HK-2 (cell line): Measurements from ENCODE around the gene LETM1.

Experiments
- DNase-seq: peaks from one replicate; pipeline ENCODE4 v3.0.0-alpha.2; 2018; ENCODE audit not compliant: unreplicated experiment

LETM1 gene

DNA sequence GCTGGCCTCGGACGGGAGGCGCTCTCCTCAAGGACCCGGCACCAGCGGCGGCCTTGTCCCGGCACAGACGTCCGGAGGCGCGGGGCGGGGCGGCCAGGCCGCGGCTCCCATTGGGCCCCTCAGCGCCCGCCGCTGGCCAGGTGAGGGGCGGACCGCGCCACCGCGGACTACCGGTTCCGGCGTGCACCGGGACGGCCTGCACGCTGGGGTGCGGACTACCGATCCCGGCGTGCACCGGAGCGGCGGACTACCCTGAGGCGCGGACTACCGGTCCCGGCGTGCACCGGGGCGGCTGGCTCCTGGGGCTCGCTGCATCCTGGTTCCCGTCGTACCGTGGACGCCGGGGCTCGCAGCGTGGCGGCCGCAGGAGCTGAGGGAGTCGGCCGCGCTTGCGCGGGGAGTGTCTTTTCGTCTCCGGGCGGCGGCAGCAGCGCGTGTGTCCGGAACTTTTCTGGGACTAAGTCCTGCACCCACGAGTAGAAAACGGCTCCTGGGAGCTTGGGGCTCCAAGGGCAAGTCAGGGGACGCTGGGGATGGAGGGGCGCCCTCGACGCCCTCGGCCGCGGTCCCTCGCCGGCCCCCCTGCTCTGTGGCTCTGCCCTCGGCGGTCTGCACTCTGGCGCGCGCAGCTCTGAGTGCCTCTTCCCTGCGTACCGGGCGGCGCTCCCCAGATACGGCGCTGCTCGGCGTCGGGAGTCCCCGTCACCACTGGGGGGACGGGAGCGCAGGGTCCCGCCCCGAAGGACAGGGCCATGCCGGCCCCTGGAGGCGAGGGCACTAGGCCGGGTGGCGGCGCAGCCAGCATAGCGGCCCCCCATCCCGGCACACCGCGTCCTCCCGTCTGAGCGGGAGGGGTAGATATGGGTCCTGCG is at the start of gene LETM1:
Gene LETM1, minus strand, starts transcription at position 86 of the 872 bp plus-strand sequence. CDS start 206 bp downstream, outside the sequence.
- DNase-seq = peak; percentile 97

DNA sequence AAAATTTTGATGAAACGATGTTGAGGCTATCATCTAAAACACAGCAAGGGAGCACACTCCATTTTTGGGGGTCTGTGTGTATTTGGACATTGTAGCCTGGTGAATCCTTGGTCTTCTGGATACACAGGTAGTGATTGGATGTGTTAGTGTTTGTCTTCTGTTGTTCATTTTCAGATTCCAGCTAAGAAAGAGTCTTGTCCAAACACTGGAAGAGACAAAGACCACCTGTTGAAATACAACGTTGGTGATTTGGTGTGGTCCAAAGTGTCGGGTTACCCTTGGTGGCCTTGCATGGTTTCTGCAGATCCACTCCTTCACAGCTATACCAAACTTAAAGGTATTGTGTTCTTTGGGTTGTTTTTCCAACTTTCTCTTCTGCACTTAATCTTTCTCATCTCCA is 48.1 kb upstream of the LETM1 start:
- no peak for DNase-seq

DNA sequence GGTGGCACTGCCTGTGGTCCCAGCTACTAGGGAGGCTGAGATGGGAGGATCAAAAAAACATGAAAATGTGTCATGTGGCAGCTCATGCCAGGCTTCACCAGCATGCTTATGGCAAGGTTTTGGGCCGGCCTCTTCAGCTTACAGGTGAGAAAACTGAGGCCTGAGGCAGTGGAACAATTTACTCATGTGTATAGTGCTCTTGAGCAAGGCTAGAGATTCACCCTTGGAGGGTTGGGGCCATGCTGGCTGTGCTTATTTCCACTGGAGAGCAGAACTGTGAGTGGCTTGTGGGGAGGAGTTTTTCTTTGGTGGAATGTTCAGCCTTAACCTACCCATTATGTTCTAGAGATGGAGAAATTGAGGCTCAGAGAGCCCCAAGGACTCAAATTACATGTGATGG is 47.1 kb upstream of the LETM1 start:
- DNase-seq = no peak

DNA sequence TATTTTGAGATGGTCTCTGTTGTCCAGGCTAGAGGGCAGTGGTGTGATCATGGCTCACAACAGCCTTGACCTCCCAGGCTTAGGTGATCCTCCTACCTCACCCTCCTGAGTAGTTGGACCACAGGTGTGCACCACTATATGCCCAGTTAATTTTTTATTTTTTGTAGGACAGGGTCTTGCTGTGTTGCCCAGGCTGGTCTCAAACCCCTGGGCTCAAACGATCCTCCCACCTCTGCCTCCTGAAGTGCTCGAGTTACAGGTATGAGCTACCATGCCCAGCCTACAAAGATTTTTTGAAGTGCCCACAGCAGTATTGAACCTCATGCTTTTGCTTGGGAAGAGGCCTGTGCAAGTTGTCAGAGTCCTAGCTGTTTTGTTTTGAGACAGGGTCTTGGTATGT is 46.3 kb upstream of the LETM1 start:
- DNase-seq = no peak

DNA sequence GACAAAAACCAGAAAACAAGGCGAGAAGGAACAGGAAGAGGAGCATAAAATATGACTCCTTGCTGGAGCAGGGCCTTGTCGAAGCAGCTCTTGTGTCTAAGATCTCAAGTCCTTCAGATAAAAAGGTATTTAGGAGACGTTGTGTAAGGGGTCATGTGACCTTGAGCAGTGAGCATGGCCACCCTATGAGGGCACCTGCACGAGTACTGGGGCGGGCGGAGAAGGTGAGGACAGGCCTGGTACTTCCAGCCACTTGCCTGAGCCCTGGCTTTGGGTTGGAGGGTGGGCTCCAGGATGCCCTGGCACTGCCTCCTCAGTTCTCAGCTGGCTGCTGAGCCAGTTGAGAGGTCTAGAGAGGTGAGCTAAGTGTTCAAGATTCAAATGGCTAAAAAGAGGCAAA is 45.2 kb upstream of the LETM1 start:
- no peak for DNase-seq

DNA sequence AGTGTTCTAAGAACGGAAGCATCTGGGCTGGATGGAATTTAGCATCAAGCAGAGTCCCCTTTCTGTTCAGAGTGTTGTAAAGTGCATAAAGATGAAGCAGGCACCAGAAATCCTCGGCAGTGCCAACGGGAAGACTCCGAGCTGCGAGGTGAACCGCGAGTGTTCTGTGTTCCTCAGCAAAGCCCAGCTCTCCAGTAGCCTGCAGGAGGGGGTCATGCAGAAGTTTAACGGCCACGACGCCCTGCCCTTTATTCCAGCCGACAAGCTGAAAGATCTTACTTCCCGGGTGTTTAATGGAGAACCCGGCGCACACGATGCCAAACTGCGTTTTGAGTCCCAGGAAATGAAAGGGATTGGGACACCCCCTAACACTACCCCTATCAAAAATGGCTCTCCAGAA is 44.7 kb upstream of the LETM1 start:
- DNase-seq = no peak

DNA sequence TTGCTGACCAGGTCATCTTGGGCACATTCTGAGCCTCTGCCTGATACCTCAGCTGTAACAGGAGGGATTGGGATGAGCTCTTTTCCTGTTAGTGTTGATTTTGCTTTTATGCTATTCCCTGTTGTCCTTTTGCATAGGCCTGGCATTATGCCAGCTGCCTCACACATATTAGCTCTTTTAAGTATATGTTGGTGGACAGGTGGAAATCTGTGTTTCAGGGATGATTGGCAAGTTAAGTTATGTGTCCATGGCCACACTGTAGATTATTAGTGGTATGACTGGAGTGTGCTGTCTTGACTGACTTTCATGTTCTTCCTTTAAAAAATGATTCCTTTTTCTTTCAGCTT is 44.1 kb upstream of the LETM1 start:
- no peak for DNase-seq

DNA sequence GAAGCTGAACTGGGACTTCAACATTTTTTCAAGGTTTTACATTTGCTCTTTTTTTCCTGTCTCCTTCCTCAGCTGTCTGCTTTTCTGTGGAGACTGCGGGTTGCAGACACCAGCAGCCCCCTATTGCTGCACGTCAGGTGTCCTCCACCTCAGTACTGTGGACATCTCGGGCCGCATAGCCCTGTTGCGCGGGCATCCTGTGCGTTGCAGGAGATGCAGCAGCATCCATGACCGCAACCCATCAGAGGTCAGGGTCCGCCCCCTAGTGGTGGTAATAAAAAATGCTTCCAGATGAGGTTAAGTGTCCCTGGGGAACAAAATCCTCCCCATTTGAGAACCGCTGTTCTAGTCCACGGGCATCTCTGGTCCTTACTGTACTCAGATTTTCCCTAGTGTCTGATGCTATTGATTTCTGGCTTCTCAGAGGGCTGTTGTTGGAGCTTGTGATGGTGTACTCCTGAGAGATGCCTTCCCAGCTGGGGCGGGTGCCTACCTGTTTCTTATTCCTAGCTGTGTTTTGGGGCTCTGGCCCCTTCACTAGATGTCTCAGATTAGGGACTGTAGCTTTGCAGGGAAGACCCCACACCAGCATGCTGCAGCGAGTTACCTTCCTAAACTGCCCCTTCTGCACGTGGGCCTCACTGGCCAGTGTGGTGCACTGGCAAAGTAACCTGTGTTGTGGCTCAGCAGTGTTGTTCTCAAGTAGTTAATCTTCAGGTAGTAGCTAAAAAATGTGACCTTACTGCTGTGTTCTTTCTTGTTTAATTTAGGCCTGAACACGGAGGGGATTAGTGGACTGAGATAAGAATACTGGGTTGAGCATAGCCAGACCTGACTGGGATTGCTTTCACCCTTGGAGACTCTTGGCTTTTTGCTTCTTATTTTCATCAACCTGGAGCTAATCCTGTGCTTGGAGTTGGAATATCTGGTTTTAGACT is 43.5 kb upstream of the LETM1 start:
- DNase-seq = peak; percentile 64

DNA sequence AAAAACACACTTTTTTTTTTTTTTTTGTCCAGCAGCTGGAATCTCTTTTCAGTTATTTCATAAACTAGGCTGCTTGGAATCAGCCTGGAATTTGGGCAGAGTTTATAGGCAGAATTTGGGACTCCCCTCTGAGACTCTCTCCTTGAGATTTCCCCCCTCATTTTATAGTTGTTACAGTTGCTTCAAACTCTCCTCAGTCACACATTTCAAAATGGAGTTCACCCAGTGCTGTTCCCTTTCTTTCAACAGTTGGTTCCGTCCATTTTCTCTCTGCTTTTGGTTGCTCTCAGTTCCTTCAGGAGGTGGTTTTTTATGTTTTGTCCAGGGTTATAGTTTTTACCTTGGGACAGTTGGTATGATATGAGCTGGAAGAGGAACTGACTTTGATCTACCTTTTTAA is 42.7 kb upstream of the LETM1 start:
- DNase-seq = no peak

DNA sequence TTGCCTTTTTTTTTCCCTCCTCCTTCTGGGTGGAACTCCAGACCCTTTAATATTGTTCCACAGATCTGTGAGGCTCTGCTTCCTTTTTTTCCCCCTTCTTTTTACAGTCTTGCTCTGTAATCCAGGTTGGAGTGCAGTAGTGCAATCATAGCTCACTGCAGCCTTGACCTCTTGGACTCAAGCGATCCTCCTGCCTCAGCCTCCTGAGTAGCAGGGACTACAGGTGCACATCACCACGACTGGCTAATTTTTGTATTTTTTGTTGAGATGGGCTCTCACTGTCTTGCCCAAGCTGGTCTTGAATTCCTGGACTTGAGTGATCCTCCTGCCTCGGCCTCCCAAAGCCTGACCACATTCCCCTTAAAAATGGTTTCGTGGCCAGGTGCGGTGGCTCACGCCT is 42.1 kb upstream of the LETM1 start:
- no peak for DNase-seq

DNA sequence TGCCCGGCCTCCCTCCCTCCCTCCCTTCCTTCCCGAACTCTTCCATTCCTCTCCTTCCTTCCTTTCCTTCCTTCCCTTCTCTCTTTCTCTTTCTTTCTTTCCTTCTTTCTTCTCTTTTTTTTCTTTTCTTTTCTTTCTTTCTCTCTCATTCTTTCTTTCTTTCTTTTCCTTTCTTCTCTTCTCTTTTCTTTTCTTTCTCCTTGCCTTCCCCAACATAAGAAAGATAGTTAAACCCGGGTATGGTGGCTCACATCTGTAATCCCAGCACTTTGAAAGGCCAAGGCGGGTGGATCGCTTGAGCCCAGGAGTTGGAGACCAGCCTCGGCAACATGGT is 40.7 kb upstream of the LETM1 start:
- DNase-seq = no peak

DNA sequence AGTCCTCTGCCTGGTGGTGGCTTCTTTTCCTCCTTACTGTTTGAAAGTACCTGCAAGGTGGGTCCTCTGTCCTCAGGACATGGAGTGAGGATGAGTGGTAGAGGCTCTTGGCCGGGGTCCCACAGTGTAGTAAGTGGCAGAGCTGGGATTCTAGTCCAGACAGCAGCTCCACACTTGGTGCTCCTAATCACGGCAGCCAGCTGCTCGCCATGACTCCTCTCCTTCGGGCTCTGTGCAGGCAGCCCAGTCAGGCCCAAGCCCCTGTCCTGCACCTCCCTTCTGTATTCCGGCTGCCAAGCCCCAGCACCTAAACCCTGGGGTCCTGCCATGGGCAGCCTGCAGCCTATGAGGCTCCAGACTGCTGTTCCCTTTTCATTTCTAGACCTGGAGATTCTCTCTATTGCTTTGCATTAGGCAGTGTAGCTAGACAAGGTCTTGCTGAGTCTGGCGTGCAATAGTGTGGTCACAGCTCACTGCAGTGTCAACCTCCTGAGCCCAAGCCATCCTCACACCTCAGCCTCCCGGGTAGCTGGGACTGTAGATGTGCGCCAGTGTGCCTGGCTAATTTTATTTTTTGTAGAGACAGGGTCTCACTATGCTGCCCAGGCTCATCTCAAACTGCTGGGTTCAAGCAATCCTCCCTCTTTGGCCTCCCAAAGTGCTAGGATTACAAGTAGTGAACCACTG is 40.2 kb upstream of the LETM1 start:
- no peak for DNase-seq

DNA sequence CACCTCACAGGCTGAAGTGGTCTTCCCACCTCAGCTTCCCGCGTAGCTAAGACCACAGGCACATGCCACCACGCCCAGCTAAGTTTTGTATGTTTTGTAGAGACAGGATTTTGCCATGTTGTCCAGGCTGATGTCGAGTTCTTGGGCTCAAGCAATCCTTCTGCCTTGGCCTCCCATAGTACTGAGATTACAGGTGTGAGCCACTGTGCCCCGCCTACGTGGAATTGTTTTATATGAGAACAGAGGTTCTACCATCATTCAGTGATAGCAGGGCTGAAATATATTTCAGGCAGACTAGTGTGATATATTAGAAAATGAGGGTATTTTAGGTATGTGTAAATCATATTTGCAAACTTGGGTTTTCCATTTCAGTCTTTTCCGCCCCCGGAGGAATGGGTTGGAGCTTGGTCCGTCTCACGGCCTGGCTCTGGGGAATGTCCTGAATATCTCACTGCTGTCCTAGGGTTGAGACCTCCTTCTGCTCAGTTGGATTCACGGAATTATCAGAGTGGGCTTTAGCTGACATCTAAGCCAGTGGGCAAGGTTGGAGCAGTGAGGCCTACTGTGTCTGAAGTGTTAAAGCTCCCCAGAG is 35.1 kb upstream of the LETM1 start:
- DNase-seq = no peak

DNA sequence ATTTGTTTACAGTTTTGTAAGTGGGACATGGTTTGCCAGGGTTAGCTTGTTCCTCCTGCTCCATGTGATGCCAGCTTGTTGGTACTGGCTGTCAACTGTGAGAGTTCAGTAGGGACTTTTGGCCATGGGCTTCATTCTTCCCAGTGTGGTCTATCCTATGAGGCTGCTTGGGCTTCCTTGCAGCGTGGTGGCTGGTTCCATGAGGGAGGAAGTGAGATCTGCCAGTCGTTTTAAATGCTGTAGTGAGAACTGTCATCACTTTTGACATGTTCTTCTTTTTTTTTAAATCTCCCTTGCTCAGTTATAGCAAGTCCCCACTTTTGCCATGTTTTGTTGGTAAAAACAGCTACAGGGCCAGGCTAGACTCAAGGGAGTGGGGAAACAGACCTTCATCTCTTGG is 31.1 kb upstream of the LETM1 start:
- DNase-seq = no peak

DNA sequence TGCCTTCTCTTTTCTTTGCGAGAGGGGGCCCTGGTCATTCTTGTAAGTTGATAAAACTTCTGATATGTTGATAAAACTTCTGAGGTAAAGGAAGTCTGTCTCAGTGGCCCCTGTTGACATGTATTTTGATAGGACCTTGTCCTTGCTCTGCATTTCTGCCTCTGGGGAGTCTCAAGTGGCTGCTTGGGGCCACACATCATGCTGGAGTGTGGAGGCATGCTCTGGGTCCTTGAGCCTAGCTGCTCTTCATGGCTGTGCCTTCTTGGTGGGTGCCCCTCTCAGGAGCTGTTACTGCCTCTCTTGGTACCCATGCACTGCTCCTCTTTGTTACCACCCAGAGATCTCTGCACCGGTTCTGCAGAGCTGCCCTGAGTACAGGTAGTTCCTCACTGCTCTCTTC is 29.5 kb upstream of the LETM1 start:
- no peak for DNase-seq

DNA sequence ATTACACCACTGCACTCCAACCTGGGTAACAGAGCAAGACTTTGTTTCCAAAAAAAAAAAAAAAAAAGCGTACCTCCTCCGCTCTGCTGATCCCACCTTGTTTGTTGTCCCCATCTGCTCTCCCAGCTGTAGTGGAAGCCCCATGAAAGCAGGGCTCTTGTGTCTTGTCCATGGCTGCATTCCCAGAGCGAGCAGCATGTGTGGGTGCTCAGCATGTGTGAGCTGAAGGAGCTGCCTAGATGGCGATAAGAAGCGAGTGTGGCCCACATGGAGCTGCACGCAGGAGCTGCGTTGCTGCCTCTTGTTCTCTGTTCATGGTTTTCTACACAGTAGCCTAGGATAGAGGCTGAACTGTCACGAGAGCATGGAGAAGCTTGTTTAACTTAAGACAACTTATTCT is 27.6 kb upstream of the LETM1 start:
- DNase-seq = no peak

DNA sequence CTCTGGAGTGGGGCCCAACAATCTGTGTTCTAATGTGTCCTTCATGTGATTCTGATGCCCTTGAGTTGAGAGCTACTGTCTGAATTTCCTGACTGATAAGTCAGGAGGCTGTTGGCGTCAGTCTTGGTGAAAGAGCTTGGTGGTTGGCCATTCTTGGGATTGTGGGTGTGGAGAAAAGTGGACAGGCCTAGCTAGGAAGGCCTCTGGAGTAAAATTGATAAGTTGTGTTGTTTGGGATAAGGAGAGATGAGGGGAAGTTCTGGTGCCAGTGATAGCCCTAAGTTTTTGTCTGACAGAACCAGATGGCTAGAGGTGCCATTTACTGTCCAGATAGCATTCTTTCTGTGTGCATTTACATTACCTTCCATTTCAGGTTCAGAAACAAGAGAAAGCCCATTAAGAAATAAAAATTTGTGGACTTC is 26.9 kb upstream of the LETM1 start:
- DNase-seq = no peak

DNA sequence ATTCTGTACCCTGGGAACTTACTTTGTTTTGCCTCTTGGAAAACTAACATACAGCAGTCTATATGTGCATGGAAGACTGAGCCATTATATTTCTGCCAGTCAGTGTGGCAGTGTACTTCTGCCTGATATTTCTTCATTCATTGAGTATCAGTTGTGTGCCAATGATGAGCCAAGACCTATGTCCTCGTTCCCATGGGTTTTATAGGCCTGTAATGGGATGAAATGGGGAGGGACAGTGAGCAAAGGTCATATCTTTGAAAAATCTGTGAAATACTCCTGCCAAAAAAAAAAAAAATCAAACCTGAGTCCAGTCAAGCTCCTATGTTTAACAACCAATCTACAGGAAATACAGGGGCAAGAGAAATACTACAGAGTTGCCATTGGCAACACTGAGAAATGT is 24.4 kb upstream of the LETM1 start:
- DNase-seq = no peak

DNA sequence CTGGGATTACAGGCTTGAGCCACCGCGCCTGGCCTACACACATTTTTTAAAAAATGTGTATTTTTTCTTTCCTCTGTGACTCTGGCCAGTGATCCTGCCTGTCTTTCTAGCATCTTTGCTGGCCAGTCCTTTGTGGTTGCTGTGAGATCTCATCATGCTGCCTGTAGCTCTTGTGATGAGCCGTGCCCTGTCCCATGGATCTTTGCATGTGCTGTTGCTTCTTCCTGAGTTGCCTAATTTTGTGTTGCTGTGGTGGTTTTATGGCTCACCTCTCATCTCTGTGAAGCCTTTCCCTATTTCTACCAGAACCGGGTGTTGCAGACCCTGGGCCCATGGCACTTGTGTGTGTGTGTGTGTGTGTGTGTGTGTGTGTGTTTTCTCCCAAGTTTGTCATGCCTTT is 23.5 kb upstream of the LETM1 start:
- no peak for DNase-seq

DNA sequence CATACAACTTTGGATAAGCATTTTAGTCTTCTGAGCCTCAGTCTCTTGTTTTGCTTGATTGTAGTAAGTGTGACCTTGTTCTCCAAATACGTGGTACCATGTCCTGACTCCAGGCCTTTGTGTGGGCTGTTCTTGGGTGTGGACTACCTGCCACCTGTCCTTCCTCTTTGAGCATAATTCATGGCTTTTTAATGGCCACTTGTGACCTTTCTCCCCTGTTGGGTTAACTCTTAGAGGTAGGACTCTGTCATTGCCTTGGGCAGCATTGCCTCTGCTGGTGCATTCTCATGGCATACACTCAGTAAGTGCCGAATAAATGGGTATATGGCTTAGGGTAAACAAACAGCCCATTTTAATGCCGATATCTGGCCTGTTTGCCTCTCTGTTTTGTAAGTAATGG is 18.2 kb upstream of the LETM1 start:
- DNase-seq = no peak

DNA sequence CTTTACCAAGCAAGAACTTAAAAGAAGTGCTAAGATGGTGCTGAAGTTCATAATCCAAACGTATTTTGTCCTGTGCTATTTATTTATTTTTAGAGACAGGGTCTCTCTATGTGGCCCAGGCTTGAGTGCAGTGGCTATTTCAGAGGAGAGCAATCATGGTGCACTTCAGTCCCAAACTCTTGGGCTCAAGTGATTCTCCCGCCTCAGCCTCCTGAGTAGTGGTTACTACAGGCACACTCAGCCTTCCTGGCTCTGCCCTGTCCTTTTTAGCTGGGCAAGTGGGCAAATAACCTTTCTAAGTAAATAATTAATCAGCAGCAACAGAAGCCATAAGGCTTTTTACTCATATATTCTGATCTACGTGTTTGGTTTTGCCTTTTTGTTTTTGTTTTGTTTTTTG is 17.8 kb upstream of the LETM1 start:
- peak; percentile 24 for DNase-seq

DNA sequence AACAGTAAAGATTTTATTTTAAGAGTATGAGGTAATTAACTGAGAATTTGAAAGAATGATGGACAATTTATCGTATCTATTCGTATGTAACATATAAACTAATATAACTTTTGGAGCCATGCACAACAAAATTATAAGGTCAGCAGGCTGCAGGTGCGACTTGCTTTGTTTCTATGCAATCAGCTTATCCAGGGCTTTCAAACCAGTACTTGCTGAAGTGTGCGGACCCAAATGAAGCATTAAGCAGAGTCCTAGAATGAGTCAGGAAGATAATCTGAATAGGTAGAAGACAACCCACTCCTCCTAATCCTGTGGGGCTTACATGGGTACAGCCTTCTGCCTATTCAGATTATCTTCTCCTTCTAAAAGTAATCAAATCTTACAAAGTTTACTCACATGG is 17.3 kb upstream of the LETM1 start:
- DNase-seq = no peak
